Hematopoietic multipotent progenitor cell treated with erythropoietin and hydrocortisone succinate and interleukin-3 and kit ligand, for 6 days (in vitro differentiated cells): ENCODE measurements around the gene TBC1D1.

Experiments used
- DNase-seq: peaks from one replicate; pipeline ENCODE4 v3.0.0-alpha.2; 2015

The TBC1D1 gene

DNA sequence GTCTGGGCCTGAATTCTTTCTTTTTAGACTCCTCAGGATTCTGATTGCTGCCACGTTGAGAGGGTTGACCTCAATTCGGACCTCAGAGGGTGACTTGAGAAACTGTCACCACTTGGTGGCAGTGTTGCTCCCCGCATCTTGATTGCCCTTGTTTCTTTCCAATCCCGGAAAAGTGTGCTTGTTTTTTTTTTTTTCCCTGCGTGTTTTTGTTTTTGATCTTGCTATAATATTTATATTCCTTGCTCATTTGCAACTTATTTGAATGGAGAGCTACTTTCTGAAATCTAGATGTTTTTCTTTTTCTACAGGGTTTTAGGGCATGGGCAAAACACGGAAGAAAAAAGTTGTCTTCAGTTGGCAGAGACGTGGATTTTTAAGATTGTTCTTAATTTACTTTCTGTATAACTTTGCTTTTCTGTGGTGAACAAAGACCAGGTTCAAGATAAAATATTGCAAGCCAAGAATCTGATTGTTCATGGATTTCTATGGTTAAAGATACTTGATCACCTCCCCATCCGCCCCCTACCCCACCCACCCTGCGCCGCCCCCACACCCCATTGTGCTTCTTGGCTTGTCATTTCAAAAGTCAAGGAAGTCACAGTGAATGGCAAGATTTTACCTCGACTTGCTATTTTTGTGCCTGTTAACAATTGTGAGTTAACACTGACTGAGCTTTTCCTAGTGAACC, 171.3 kb downstream of the TBC1D1 start:
- DNase-seq = peak; percentile 89

DNA sequence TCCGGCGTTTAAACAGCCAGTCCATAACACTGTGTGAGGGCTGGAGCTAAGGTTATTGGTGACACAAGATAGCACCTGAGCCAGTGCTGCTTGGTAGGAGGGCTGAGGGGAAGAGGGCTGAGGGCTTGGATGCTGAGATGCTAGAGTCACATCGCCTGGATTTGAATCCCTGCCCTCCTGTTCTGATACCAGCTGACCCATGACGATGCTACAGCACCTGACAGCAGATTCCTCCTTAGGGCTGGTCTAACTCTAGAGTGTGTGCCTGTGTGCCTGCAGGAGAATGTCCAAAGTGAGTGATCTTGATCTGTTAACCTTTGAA, 171.9 kb downstream of the TBC1D1 start:
- DNase-seq = no peak

DNA sequence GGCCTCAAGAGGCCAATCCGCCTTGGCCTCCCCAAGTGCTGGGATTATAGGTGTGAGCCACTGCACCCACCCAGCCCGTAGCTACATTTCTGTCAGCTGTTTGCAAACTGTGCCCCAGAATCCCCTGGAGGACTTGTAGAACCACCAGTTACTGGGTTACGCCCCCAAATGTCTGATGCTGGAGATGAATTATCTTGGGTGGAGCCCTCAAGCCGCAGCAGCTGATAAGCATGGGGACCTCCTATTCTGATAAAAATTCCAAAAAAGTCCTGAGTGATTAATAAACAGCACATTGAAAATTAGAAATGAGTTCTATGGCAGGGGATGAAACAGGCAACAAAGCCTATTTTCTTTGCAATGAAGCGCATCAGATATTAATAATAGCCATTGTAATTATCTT, 174.3 kb downstream of the TBC1D1 start:
- peak; percentile 86 for DNase-seq

DNA sequence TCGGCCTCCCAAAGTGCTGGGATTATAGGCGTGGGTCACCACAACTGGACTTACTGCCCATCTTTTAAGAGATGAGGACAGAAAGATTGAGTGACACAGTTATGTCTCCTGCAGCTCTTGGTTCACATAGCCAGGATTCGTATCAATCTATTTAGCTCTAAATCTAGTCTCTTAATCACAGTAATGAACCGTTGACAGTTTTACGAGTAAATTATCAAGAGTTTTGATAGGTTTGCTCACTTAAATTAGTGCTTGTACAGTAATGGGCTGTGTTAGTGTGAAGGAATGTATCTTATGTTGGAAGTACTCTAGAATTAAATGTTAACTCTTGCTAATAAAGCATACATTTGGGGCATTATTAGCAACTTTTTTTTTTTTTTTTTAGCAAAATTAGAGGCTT, 175.0 kb downstream of the TBC1D1 start:
- no peak for DNase-seq

DNA sequence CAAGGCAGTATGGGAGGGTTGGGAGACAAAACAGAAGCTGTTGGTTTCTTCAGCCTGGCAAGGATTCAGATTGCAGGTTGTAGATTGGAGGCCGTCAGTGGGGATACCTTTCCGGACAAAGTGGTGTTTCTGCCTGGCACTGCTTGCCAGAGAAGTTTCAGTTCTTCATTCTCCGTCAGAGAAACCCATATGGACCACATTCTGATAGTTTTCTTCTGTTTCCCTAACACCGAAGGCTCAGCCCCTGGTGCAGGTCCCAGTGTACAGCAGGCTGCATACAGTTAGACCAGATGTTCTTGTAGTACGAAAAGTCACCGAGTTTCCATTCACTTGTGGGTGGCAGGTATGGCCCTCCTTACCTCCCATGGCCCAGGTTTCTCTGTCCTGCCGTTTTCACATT, 176.6 kb downstream of the TBC1D1 start:
- no peak for DNase-seq

DNA sequence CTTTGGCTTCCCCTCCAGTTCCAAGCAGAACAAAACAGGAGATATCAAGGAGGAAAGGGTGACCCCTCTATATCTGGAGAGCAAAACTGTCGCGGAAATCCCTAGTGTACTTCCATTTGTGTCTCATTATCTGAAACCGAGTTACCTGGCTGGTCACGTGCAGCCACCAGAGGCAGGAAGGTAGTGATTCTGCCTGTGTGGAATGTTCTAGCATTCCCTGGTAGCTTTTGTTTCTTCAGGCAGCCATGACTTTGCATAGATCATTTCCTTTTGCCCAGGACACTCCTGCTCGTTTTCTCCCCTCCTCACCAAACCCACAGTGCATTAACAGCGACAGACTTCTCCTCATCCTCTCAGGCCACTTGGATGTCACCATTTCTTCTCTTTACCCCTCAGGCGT, 177.2 kb downstream of the TBC1D1 start:
- no peak for DNase-seq

DNA sequence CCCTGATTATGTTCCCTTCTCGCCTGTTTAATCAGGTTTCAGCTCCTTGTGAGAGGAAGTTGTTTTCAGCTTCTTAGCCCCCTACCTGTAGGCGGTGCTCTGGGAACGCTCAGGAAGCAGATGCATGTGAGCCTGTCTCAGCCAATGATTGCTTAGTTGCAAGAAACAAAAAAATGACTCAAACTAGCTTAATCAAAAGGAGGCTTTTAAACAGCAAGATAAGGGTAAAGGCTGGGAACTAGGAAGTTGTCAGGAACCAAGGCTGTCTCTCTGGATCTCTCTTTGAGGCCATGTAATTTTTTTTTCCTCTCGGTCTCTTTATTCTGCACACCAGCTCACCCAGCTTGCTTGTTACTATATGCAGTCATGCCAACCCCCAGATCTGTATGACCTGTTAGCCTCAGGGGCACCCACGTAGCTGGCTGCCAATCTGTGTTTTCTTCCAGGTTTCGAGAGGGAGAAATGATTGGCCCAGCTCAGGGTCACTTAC, 178.4 kb downstream of the TBC1D1 start:
- peak; percentile 63 for DNase-seq

DNA sequence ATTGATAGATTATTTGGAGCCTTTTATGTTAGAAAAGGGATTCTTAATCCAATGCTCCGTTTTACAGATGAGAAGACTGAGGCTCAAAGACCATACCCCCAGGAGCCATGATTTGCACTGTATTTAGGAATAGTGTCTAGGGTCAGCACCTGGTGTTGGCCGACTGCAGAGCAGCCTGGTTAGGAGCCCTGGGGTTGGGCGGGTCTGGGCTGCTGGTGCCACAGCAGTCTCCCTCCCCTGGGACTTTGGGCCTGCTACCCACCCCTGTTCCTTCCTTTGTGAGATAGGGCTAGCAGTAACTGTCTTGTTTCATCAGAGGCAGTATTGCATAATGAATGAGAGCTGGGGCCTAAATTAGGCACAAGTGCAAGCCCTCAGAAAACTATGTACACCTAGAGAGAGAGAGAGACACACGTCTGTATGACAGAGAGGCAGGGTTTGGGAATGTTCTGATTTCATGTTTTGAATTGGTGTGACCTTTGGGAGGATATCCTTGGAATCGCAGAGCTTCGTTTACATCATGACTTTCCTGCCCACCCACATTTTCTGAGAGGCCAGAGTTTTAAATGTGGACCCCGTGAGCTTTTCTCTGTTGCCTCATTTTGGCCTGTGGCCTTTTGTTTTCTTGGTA, 181.0 kb downstream of the TBC1D1 start:
- peak; percentile 80 for DNase-seq

DNA sequence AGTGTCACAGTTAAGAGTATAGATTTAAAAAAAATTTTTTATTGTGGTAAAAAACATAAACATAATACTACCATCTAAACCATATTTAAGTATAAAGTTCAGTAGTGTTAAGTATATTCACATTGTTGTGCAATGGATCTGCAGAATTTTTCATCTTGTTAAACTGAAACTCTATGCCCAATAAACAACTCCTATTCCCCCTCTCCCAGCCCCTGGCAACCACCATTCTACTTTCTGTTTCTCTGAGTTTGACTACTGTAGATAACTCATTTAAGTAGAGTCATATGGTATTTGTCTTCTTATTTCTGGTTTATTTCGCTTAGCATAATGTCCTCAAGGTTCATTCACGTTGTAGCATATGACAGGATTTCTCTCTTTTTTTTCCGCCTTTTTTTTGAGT, 181.7 kb downstream of the TBC1D1 start:
- no peak for DNase-seq

DNA sequence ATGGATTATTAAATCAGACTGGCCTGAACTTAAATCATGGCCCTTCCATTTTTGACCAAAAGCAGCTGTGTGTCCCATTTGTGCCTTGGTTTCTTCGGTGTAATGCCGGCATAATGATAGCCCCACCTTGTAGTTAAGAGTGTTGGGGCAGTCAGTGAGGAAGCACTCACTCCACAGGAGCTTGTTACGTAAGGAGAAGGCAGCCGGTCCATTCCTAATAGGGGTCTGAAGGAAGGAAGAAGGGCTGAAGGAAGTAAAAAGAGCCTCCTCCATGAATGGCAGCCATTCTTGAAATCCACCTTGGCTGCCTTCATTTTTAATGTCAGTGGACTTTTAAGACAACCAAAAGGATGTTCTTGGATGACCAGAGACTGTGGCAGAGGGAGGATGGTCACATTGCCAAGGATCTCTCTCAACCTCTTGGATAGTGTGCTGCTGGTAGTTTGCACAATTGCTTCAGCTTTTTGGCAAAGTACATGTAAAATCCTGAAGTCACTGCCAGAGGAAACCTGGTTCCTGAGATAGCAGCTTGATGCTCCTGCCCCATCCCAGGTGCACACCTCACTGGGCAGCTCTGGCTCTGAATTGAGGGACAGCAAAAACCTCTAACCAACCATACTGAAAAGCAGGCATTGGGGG, 182.8 kb downstream of the TBC1D1 start:
- no peak for DNase-seq

DNA sequence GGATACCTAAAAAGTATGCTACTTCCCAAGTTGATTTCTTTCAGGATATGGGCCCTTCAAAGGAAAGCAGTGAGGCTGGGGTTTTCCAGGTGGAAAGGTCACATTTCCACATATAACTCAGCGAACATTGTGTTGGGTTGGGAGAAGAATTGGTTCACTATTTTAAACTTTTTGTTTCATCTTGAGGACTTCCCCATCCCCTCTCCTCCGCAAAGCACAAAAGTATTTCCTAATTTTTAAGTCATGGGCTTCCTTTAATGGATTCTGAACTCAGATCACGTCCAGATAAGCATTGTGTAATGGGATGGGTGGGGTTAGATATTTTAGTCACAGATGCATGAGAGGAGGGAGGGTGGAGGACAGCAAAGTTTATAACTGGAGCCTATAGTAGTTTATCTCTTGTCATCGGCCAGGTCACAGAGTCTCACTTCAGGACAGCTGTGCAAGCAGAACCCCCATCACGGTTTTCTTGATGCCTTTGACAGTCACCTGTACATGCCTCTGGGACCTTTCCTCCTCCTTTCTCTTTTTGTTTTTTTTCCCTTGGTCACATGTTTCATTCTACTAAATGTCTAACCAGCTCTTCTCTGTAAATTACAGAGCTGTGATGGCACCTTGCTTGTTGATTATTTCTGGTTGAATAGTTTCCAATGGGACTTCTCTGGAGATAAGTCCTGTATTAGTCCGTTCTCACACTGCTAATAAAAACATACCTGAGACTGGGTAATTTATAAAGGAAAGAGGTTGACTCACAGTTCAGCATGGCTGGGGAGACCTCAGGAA, 184.7 kb downstream of the TBC1D1 start:
- DNase-seq = peak; percentile 79

DNA sequence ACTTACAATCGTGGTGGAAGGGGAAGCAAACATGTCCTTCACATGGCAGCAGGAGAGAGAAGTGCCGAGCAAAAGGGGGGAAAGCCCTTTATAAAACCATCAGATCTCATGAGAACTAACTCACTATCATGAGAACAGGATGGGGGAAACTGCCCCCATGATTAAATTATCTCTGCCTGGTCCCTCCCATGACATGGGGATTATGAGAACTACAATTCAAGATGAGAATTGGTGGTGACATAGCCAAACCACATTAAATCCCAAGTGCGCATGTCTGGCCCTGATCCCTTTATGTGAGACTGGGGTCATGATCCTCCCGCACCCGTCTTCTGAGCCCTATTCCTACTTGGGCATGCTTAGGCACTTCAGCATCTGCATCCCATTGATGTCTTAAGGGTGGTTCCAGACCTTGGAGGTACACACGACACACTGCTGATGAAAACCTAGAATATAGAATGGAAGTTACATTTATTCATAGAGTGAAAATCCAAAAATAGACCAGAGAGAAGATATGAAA, 185.3 kb downstream of the TBC1D1 start:
- DNase-seq = no peak

DNA sequence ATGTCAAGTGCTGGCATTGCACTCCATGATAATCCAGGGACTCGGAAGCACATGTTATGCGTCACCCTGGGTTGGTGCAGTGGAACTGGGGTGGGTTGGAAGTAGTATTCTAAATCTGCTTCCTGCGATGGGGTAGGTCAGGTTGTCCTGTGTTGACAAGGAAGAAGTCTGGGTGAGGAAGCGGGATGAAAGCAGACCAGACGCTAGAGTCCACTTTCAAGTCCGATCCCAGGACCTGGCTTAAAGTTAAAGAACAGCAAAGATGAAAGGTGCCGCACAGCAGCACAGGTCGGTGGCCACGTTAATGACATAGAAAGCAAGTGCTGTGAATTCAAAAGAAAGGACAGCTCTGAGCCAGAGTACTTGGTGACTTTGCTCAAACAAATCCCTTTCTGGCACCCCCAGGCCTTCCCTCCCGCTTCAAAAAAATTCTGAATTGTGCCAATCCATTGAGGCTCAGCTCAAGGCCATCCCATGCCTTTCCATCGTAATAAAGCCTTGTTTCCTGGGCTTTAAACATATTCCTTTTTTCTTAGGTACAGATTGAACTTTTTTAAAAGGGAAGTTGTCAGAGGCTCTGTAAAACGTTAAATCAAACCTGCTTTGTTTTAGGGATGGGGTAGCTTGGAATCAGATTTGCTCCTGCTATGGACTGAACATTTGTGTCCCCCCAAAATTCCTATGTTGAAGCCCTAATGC, 187.1 kb downstream of the TBC1D1 start:
- DNase-seq = no peak

DNA sequence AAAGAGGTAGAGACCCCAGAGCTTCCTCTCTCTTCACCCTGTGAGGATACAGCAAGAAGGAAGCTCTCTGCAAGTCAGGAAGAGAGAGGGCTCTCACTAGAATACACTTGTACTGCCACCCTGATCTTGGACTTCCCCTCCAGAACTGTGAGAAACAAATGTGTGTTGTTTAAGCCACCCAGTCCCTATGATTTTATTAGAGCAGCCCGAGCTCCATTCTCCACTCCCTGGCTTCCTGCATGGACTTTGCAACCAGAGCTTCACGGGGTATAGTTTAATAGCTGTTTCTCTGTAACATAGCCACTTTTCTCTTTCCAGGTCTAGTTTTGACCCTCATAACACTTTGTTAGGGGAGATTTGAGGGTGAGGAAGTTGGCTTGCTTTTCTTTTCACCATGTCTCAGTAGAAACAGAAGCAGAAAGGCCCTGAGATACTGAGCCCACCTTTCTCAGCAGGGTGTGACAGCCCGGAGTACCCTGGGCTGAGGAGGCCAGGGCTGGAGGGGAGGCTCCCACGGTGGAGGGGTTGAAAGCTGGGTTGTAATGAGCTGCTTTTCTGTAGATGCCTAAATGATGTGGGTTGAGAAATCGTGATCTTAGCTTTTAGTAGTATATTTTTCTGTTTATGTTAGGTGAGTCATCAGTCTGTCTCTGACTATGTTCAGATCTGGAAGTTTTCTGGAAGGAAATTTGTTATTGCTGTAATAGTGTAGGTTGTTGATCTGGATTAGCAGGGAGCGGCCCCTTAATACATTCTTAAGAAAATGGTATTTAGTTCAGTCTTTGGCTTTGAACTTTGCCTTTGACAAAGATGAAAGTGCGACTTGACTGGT, 187.9 kb downstream of the TBC1D1 start:
- DNase-seq = no peak

DNA sequence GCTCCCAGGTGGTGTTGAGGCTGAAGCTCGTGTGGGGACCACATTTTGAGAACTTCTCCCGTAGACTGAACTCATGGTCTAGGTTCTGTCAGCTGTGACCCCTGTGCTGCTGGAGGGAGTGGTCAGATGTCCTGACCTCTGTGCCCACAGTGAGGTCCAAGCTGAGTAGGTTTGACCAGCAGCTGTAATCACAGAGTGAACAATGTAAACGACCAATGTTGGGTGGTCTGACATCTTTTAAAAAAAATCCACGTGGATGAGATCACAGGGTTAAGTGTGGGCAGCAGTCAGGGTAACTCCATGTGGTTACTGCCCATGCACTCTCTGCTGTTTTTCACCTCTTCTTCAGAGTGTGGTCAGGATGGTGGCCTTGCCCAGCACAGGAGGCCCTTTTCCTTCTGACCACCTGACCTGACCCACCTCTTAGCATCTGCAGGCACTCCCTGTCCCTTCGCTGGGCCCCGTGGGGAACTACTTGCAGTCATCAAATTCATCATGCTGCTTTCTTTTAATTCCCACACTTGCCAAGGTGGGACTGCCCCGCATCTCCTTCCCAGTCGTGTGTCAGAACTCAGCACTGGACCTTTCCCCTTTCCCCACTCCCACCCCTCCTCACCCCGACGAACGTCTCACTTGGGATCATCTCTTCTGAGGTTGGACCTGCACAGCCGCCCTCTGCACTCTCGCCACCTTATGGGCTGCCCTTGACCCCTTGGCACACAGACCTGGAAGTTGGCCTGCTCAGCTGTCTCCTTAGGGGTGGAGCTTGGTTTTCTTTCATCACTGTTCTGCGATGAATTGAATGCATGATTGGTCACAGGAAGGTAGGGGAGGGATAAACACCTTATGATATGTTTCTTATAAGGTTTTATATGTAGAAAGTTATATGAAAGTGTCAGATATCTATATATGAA, 189.4 kb downstream of the TBC1D1 start:
- no peak for DNase-seq

DNA sequence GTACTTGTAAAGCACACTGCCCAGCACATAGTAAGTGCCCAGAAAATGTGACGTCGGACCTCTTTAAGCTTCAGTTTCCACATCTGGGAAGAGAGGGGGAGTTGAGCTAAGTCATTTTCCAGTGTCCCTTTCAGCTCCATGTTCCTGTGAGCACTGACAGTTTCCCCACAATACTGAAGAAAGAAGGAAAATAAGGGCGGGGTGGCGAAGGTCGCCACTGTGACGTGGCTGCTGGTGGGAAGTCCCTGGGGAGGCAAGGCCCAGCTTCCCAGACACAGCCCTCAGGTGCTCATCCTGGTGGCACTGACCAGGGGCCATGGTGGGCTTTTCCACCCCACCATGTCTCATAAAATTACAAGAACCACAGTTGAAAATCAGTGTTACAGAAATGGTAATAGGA, 191.1 kb downstream of the TBC1D1 start:
- no peak for DNase-seq

DNA sequence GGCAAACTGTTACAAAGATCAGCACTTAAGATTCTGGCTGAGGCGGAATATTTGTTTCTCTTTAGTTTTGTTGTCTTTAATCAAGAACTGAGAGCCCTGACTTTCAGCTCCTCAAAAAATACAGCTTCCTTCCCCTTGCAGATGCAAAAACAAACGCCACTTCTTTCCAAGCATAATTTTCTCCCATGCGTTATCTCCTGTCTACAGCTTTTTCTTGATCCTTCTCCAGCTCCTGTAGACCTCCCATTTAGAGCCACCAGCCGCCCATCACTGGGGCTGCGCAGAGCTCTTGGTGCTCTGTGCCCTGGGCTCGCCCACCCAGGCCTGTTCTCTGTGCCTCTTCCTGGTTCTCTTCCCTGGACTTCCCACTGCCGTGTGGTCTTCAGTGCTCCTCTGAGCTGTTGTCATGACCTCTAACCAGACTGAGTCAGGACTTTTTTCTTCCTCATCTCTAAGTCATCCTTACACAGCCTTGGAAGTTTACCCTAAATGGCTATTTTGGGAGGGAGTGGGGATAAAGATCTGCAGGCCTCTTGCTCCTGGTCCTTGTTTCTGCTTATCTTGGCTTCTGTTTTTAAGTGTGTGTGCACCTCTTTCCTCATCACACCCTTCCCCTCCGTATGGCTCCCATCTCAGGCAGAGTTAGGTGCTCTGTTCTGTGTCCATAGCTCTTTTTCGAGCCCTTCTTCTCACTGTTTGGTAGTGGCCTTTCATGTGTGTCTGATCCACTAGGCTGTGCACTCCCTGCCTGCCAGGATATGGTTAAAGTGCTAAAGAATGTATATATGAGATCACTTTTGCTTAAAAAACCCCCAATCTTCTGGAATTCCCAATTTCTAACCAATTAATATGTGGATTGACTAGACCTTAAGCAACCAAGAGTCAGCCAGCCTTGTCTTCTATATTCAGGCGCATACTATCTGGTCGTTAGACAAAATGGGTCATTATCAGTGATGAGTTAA, 191.8 kb downstream of the TBC1D1 start:
- no peak for DNase-seq

DNA sequence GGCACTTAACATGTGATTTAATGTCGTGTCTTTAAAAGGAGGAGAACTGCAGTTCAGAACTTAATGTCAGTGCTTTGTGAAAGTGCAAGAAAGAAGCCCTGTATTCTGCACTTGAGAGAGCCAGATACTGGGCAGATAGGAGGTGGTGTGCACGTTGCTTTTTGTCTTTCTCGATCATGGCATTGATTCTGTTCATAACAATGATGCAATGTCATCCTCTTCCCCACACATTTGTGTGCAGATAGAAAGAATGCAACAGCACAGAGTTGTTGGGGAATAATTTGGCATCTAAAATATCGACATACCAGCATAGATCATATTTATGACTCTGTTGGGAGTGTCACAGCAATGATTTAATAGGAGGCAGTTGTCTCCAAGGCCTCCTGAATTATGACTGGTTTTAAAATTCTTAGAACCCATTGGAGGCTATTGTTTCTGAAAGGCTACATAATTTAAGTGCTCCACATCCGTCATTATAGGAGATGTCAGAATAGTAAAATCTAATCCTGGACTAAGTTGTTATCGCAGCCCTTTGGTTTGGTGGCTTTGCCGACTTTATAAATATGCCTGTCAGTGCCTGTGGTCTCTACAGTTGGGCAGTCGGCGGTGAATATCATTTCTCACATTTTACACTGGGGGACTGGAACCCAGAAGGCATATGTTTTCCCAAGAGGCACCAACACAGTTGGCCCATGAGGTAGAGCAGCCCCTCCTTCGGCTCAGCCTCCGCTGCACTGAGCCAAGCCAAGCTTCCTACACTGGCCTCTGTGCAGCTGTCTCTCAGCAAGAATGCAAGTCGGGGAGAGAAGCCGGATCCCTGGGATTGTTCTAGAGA, 194.2 kb downstream of the TBC1D1 start:
- DNase-seq = no peak

DNA sequence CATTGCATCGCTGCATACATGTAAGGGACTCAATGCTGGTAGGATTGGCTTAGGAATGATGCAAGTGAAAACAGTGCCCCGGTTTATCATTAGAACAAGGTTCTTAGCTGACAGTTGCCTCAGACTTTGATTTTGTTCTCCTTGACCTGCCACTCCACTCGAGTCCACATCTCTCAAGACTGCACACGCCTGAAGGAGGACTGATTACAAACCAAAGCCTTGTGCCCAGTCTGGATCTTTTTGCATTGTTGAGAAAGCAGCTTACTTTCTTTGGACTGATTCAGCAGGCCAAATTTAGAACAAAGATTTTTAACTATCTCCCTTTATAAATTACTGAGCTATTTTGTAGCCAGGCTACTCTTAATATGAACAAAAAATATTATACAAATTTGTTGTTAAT, 194.9 kb downstream of the TBC1D1 start:
- no peak for DNase-seq
